A549 (cell line): Measurements from ENCODE around the gene DAB1. TPM values are rescaled to one million over a fixed set of nuclear protein-coding genes. Genes with fewer than 3 reads are reported as not detected.

ENCODE experiments used
- ATAC-seq, 2 experiments: fragments of 200-7000 bp in 1 of 2; fragments of >200 bp in 1 of 2; cut with Nextera tagmentation in 1 of 2; cut with Tn5 transposase in 1 of 2; 3 replicates each; pipeline versions ENCODE4 v1.8.0 to v1.9.1; 2018 to 2020; ENCODE audit warnings: mild to moderate bottlenecking in 1 of 2, moderate library complexity in 1 of 2
- CTCF ChIA-PET: fragments of 300-600 bp; sonication (Branson Sonifier 250); formaldehyde crosslinking; extraction: SDS; loops from one replicate; lab custom pipeline; 2021; ENCODE audit warnings: antibody characterized with exemption, inconsistent platforms; lab: Yijun Ruan, JAX
- POLR2A ChIA-PET: fragments of 350-600 bp; formaldehyde crosslinking; extraction: SDS; loops from one replicate; lab custom pipeline; 2021; ENCODE audit warnings: antibody characterized with exemption, inconsistent platforms; lab: Yijun Ruan, JAX
- DNase-seq, 2 experiments: peaks; one replicate each; pipeline versions ENCODE4 v3.0.0 to v3.0.0-alpha.2; 2011 to 2016; ENCODE audit warnings: low read depth in 1 of 2, low spot score in 1 of 2
- FAIRE-seq: peaks from 2 replicates; lab custom pipeline; 2011; peaks lifted over from hg19 to GRCh38; lab: Jason Lieb, UNC
- H3K27ac ChIP-seq, 2 experiments: fragments of >200 bp; sonication (Bioruptor Twin); formaldehyde crosslinking; 3 replicates each; pipeline ENCODE4 v1.5.1; 2016 to 2017
- H3K4me1 ChIP-seq: fragments of >200 bp; sonication (Bioruptor Twin); formaldehyde crosslinking; 3 replicates; pipeline ENCODE4 v1.6.1; 2016
- H3K4me2 ChIP-seq: fragments of >200 bp; sonication (Bioruptor Twin); formaldehyde crosslinking; 3 replicates; pipeline ENCODE4 v1.6.1; 2016
- H3K4me3 ChIP-seq: fragments of >200 bp; sonication (Bioruptor Twin); formaldehyde crosslinking; 3 replicates; pipeline ENCODE4 v1.5.1; 2016
- H3K9me3 ChIP-seq: fragments of >200 bp; sonication (Bioruptor Twin); formaldehyde crosslinking; 3 replicates; pipeline ENCODE4 v1.6.1; 2016
- BHLHE40 ChIP-seq: IDR thresholded peaks from 2 replicates; pipeline ENCODE4 v1.6.1; 2012; ENCODE audit warnings: low read depth, low read length, inconsistent platforms
- CEBPB ChIP-seq, 2 experiments: fragments of >200 bp in 1 of 2; sonication (Bioruptor Twin) in 1 of 2; formaldehyde crosslinking in 1 of 2; IDR thresholded peaks; 2 replicates each; pipeline ENCODE4 v1.6.1; 2012 to 2016
- CHD4 ChIP-seq: fragments of 200-600 bp; sonication (generic); IDR thresholded peaks from 2 replicates; pipeline ENCODE4 v1.6.1; 2016; ENCODE audit warnings: antibody characterized with exemption, mild to moderate bottlenecking, borderline replicate concordance
- ESRRA ChIP-seq: fragments of 150-350 bp; IDR thresholded peaks from 2 replicates; pipeline ENCODE4 v1.6.1; 2014; ENCODE audit warnings: mild to moderate bottlenecking, low read length, borderline replicate concordance
- FOSB ChIP-seq: fragments of 250-450 bp; sonication (Bioruptor Pico); IDR thresholded peaks from 2 replicates; pipeline ENCODE4 v1.5.0; 2020; ENCODE audit warnings: mild to moderate bottlenecking, moderate library complexity
- FOXS1 ChIP-seq: fragments of 250-450 bp; sonication (Bioruptor Pico); IDR thresholded peaks from 2 replicates; pipeline ENCODE4 v1.5.0; 2020; ENCODE audit warnings: mild to moderate bottlenecking, moderate library complexity
- GATA3 ChIP-seq: IDR thresholded peaks from 2 replicates; pipeline ENCODE4 v1.6.1; 2012; ENCODE audit warnings: borderline replicate concordance
- JUN ChIP-seq, 2 experiments: fragments of >200 bp; sonication (Bioruptor Twin); formaldehyde crosslinking; IDR thresholded peaks; 2 replicates in 1 of 2; 3 replicates in 1 of 2; pipeline ENCODE4 v1.6.1; 2016 to 2017
- JUNB ChIP-seq: fragments of >200 bp; sonication (Bioruptor Twin); formaldehyde crosslinking; IDR thresholded peaks from 2 replicates; pipeline ENCODE4 v1.6.1; 2016
- KDM1A ChIP-seq: fragments of 200-600 bp; sonication (generic); IDR thresholded peaks from 2 replicates; pipeline ENCODE4 v1.6.1; 2016; ENCODE audit warnings: low read depth, mild to moderate bottlenecking
- MYC ChIP-seq: IDR thresholded peaks from 2 replicates; pipeline ENCODE4 v1.6.1; 2012; ENCODE audit warnings: mild to moderate bottlenecking, inconsistent platforms, low read length, improper control_type of control experiment, borderline replicate concordance
- NR3C1 ChIP-seq: fragments of >200 bp; sonication (Bioruptor Twin); formaldehyde crosslinking; IDR thresholded peaks from 3 replicates; pipeline ENCODE4 v1.6.1; 2017
- POLR2AphosphoS2 ChIP-seq: conservative IDR thresholded peaks from 2 replicates; pipeline ENCODE4 v1.6.1; 2012; ENCODE audit warnings: low read length, improper control_type of control experiment, inconsistent platforms
- RAD21 ChIP-seq, 2 experiments: fragments of >200 bp in 1 of 2; sonication (Bioruptor Twin) in 1 of 2; formaldehyde crosslinking in 1 of 2; IDR thresholded peaks in 1 of 2; conservative IDR thresholded peaks in 1 of 2; 2 replicates in 1 of 2; 3 replicates in 1 of 2; pipeline ENCODE4 v1.6.1; 2012 to 2018; ENCODE audit warnings: inconsistent platforms in 1 of 2
- SMC3 ChIP-seq: fragments of >200 bp; sonication (Bioruptor Twin); formaldehyde crosslinking; IDR thresholded peaks from 3 replicates; pipeline ENCODE4 v1.6.1; 2018; ENCODE audit warnings: inconsistent platforms
- TFCP2L1 ChIP-seq: fragments of 250-450 bp; sonication (Bioruptor Pico); IDR thresholded peaks from 2 replicates; pipeline ENCODE4 v1.5.0; 2021; ENCODE audit warnings: mild to moderate bottlenecking
- TP53 ChIP-seq: fragments of 250-450 bp; sonication (Bioruptor Pico); IDR thresholded peaks from 2 replicates; pipeline ENCODE4 v1.5.0; 2021; ENCODE audit warnings: mild to moderate bottlenecking, moderate library complexity
- ZSCAN20 ChIP-seq: fragments of 250-450 bp; sonication (Bioruptor Pico); IDR thresholded peaks from 2 replicates; pipeline ENCODE4 v1.8.0; 2022; ENCODE audit warnings: mild to moderate bottlenecking, moderate library complexity
- WGBS: methylation state at CpG from one replicate; pipeline ENCODE4 v1.1.6; 2017; ENCODE audit errors: missing lambda C conversion rate; 5-methylcytosine and 5-hydroxymethylcytosine counted together
- polyA plus RNA-seq, 4 experiments: library from polyadenylated mRNA; depleted of rRNA in 3 of 4; stranded (reverse); fragments of >200 nt; fragmentation: RNase III in 1 of 4; extraction: RNeasy Plus Mini Kit Qiagen cat#74134 plus additional on column Dnase treatment in 1 of 4; gene quantifications; 2 replicates in 3 of 4; 3 replicates in 1 of 4; pipeline ENCODE4 v1.2.3, GENCODE V29; 2011 to 2017
- TF ChIP-seq, protein P1 (sequence below): IDR thresholded peaks from 2 replicates; pipeline ENCODE4 v1.6.1; 2012; ENCODE audit warnings: low read depth, borderline replicate concordance
- TF ChIP-seq, protein P2 (sequence below): fragments of >200 bp; sonication (Bioruptor Twin); formaldehyde crosslinking; IDR thresholded peaks from 3 replicates; pipeline ENCODE4 v1.5.1; 2016
- TF ChIP-seq, protein P3 (sequence below): fragments of 150-350 bp; IDR thresholded peaks from 2 replicates; pipeline ENCODE4 v1.6.1; 2014; ENCODE audit warnings: low read depth, mild to moderate bottlenecking, low read length
- TF ChIP-seq, protein P4 (sequence below): fragments of >200 bp; sonication (Bioruptor Twin); formaldehyde crosslinking; IDR thresholded peaks from 2 replicates; pipeline ENCODE4 v1.6.1; 2016
- TF ChIP-seq, protein P5 (sequence below): fragments of >200 bp; sonication (Bioruptor Twin); formaldehyde crosslinking; IDR thresholded peaks from 3 replicates; pipeline ENCODE4 v1.6.1; 2016
- TF ChIP-seq, protein P6 (sequence below): fragments of 250-450 bp; sonication (Bioruptor Pico); IDR thresholded peaks from 2 replicates; pipeline ENCODE4 v1.5.0; 2020; ENCODE audit warnings: low read depth, mild to moderate bottlenecking, moderate library complexity
- TF ChIP-seq, protein P7 (sequence below): IDR thresholded peaks from 2 replicates; pipeline ENCODE4 v1.6.1; 2012

DAB1 gene
- polyA plus RNA-seq, 2 of the 4 experiments (the other 2 are of a cell fraction): not detected

DNA sequence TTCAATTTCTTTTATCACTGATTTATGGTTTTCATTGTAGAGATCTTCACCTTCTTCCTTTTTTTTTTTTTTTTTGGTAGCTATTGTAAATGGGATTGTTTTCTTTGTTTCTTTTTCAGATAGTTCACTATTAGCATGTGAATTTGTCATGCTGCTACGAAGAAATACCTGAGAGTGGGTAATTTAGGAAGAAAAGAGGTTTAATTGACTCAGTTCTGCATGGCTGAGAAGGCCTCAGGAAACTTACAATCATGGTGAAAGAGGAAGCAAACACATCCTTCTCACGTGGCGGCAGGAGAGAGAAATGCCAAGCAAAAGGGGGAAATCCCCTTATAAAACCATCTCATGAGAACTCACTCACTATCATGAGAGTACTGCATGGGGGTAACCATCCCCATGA is 66.4 kb downstream of the DAB1 start:
- POLR2A ChIA-PET: no interaction called here

DNA sequence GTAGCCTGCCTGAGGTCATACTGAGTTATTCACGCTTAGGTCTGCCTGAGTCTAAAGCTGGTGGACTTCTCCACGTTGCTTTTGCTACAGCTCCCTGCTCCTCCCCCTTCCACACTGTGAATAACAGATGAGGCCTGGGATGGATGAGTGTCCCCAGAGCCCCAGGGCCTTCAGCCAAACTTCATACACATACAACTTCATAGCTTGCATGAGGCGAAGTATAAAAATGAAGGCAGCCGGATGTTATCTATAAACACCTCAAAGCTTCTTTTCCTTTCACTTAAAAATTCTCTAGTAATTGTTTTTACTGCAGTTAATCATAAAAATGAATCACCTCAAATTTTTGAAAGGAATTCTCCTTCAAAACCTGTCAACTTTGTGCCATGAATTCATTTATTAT is 70.2 kb downstream of the DAB1 start:
- Histone ChIP-seq H3K4me2 (no peak overlapping the region), H3K4me3 (no peak overlapping the region), H3K4me1 (no peaks in the 10 kb centered on the region), H3K9me3 (no peaks in the 10 kb centered on the region), H3K27ac (no peak overlapping the region)
- CTCF ChIA-PET: no interaction called here
- TF ChIP-seq JUN (IDR thresholded peaks at IDR 0.05) (no peak), ESRRA (no peak), MYC (no peak), TFCP2L1 (CRISPR knock-in tag) (no peak), TP53 (no peak), ZSCAN20 (CRISPR knock-in tag) (no peak), NR3C1 (no peak), POLR2AphosphoS2 (no peak), JUNB (no peak), RAD21 (conservative IDR thresholded peaks at IDR 0.05 in 1 of 2, IDR thresholded peaks at IDR 0.05 in 1 of 2) (no peak)
- TF ChIP-seq, protein P1, sequence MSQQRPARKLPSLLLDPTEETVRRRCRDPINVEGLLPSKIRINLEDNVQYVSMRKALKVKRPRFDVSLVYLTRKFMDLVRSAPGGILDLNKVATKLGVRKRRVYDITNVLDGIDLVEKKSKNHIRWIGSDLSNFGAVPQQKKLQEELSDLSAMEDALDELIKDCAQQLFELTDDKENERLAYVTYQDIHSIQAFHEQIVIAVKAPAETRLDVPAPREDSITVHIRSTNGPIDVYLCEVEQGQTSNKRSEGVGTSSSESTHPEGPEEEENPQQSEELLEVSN: no peak
- TF ChIP-seq, protein P2, sequence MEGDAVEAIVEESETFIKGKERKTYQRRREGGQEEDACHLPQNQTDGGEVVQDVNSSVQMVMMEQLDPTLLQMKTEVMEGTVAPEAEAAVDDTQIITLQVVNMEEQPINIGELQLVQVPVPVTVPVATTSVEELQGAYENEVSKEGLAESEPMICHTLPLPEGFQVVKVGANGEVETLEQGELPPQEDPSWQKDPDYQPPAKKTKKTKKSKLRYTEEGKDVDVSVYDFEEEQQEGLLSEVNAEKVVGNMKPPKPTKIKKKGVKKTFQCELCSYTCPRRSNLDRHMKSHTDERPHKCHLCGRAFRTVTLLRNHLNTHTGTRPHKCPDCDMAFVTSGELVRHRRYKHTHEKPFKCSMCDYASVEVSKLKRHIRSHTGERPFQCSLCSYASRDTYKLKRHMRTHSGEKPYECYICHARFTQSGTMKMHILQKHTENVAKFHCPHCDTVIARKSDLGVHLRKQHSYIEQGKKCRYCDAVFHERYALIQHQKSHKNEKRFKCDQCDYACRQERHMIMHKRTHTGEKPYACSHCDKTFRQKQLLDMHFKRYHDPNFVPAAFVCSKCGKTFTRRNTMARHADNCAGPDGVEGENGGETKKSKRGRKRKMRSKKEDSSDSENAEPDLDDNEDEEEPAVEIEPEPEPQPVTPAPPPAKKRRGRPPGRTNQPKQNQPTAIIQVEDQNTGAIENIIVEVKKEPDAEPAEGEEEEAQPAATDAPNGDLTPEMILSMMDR: no peak
- TF ChIP-seq, protein P3, sequence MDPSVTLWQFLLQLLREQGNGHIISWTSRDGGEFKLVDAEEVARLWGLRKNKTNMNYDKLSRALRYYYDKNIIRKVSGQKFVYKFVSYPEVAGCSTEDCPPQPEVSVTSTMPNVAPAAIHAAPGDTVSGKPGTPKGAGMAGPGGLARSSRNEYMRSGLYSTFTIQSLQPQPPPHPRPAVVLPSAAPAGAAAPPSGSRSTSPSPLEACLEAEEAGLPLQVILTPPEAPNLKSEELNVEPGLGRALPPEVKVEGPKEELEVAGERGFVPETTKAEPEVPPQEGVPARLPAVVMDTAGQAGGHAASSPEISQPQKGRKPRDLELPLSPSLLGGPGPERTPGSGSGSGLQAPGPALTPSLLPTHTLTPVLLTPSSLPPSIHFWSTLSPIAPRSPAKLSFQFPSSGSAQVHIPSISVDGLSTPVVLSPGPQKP: no peak
- TF ChIP-seq, protein P4, sequence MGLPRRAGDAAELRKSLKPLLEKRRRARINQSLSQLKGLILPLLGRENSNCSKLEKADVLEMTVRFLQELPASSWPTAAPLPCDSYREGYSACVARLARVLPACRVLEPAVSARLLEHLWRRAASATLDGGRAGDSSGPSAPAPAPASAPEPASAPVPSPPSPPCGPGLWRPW: no peak
- POLR2A ChIA-PET: no interaction called here
- FAIRE-seq: no peak
- no peak for ATAC-seq
- no peak for DNase-seq
- 0% methylated on average over 4 of the region's 4 CpGs for WGBS

More for the DNA sequence above, 66.4 kb downstream of the DAB1 start:
- Histone ChIP-seq H3K9me3 (no peaks in the 10 kb centered on the region), H3K4me3 (no peak overlapping the region), H3K27ac (no peak overlapping the region), H3K4me1 (no peaks in the 10 kb centered on the region), H3K4me2 (no peak overlapping the region)
- ATAC-seq (no peak), FAIRE-seq (no peak), DNase-seq (no peak)
- TF ChIP-seq, protein P5, sequence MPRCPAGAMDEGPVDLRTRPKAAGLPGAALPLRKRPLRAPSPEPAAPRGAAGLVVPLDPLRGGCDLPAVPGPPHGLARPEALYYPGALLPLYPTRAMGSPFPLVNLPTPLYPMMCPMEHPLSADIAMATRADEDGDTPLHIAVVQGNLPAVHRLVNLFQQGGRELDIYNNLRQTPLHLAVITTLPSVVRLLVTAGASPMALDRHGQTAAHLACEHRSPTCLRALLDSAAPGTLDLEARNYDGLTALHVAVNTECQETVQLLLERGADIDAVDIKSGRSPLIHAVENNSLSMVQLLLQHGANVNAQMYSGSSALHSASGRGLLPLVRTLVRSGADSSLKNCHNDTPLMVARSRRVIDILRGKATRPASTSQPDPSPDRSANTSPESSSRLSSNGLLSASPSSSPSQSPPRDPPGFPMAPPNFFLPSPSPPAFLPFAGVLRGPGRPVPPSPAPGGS: no peak
- no peak for TF ChIP-seq CEBPB (IDR thresholded peaks at IDR 0.05)
- TF ChIP-seq MYC: no peak
- no peak for TF ChIP-seq POLR2AphosphoS2
- TF ChIP-seq, protein P6, sequence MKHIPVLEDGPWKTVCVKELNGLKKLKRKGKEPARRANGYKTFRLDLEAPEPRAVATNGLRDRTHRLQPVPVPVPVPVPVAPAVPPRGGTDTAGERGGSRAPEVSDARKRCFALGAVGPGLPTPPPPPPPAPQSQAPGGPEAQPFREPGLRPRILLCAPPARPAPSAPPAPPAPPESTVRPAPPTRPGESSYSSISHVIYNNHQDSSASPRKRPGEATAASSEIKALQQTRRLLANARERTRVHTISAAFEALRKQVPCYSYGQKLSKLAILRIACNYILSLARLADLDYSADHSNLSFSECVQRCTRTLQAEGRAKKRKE: no peak
- TF ChIP-seq, protein P3: no peak
- no peak for TF ChIP-seq SMC3
- TF ChIP-seq BHLHE40: no peak
- no peak for TF ChIP-seq GATA3
- no peak for TF ChIP-seq CHD4
- TF ChIP-seq KDM1A: no peak
- TF ChIP-seq, protein P7, sequence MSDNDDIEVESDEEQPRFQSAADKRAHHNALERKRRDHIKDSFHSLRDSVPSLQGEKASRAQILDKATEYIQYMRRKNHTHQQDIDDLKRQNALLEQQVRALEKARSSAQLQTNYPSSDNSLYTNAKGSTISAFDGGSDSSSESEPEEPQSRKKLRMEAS: no peak
- TF ChIP-seq ZSCAN20 (CRISPR knock-in tag): no peak
- TF ChIP-seq TFCP2L1 (CRISPR knock-in tag): no peak
- TF ChIP-seq JUN (IDR thresholded peaks at IDR 0.05): no peak
- no peak for TF ChIP-seq FOSB
- no peak for TF ChIP-seq ESRRA
- no peak for TF ChIP-seq FOXS1 (CRISPR knock-in tag)
- CTCF ChIA-PET: interaction anchor here (0.6 kb wide), 1 partner anchor 15 kb away, joined by 3 read pairs; no protein-coding TSS in a partner anchor
- WGBS: 5% methylated on average over 3 of the region's 3 CpGs
